ENCODE results near the gene PRKRA. TPM values are rescaled to one million over a fixed set of nuclear protein-coding genes. Genes with fewer than 3 reads are reported as not detected.

PRKRA gene
- total and polyA plus RNA-seq, 2 of the 13 experiments (the other 11 are each of a cell fraction or from before 2014, with no cell fraction given): 53.1 to 74.7 TPM

DNA sequence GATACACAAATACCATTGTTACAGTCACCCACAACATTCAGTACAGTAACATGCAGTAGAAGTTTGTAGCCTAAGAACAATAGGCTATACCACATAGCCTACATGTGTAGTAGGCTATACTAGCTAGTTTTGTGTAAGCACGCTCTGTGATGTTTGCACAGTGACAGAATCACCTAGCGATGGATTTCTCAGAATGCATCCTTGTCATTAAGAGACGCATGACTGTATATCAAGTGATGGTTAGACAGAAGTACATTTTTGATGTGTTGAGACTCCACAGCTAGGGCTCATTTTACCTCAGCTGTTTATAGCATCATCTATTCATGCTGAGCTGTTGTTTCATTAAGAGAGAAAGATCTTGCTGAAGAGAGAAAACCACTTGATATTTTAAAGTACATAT, 48.7 kb upstream of the PRKRA start:
- Histone ChIP-seq H3K9ac (ENCODE audit: insufficient read depth, low read depth, low read length) (no peak overlapping the region), H3K9me3 (ENCODE audit: low read length) (no peaks in the 10 kb centered on the region), H3K27ac (ENCODE audit: extremely low read length, insufficient read depth, low read length) (no peak overlapping the region), H3K36me3 (replicated peaks in 1 of 2; ENCODE audit: control insufficient read depth in 1 of 2, insufficient read depth in 2 of 2, low read length in 2 of 2) (peaks cover 18 to 74% of the 10 kb centered on the region in 2 experiments), H3K4me3 (replicated peaks in 1 of 3; ENCODE audit: insufficient read depth in 1 of 3, low read depth in 2 of 3, low read length in 3 of 3) (no peak overlapping the region), H2AFZ (ENCODE audit: low read length) (no peak overlapping the region), H3K4me1 (ENCODE audit: insufficient read depth, low read length) (no peaks in the 10 kb centered on the region), H3K27me3 (ENCODE audit: control insufficient read depth in 1 of 2, insufficient read depth in 2 of 2, low read length in 2 of 2) (no peaks in the 10 kb centered on the region), H3K79me2 (ENCODE audit: insufficient read depth, low read length) (no peaks in the 10 kb centered on the region), H4K20me1 (ENCODE audit: insufficient read depth, low read length) (no peaks in the 10 kb centered on the region), H3K4me2 (ENCODE audit: low read depth, low read length) (no peak overlapping the region)
- ChIA-PET POLR2A (no interaction called here), CTCF (ENCODE audit: low intra/inter-chr PET ratio, low total read pairs) (no interaction called here)
- ATAC-seq (no peak), DNase-seq (ENCODE audit: low spot score) (no peak), FAIRE-seq (no peak)
- BruUV-seq (replicated peaks): no TSS peak
- TF ChIP-seq TEAD3 (CRISPR knock-in tag; optimal IDR thresholded peaks at IDR 0.05; ENCODE audit: borderline replicate concordance): no peak
- no peak for TF ChIP-seq SATB2 (CRISPR knock-in tag; IDR thresholded peaks at IDR 0.05)
- no peak for TF ChIP-seq ZNF772 (CRISPR knock-in tag; IDR thresholded peaks at IDR 0.05)
- TF ChIP-seq, protein P1, sequence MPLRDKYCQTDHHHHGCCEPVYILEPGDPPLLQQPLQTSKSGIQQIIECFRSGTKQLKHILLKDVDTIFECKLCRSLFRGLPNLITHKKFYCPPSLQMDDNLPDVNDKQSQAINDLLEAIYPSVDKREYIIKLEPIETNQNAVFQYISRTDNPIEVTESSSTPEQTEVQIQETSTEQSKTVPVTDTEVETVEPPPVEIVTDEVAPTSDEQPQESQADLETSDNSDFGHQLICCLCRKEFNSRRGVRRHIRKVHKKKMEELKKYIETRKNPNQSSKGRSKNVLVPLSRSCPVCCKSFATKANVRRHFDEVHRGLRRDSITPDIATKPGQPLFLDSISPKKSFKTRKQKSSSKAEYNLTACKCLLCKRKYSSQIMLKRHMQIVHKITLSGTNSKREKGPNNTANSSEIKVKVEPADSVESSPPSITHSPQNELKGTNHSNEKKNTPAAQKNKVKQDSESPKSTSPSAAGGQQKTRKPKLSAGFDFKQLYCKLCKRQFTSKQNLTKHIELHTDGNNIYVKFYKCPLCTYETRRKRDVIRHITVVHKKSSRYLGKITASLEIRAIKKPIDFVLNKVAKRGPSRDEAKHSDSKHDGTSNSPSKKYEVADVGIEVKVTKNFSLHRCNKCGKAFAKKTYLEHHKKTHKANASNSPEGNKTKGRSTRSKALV (CRISPR knock-in tag; IDR thresholded peaks at IDR 0.05): no peak
- TF ChIP-seq ZNF326 (CRISPR knock-in tag; IDR thresholded peaks at IDR 0.05; ENCODE audit: borderline replicate concordance): no peak
- no peak for TF ChIP-seq FOXA3 (CRISPR knock-in tag; IDR thresholded peaks at IDR 0.05)
- no peak for TF ChIP-seq ZBTB8A (CRISPR knock-in tag; IDR thresholded peaks at IDR 0.05; ENCODE audit: borderline replicate concordance, low read depth)
- 98% methylated on average over 3 of the region's 3 CpGs for WGBS (ENCODE audit: low lambda C conversion rate)
- in situ Hi-C loops (cut with HindIII; ENCODE audit: extremely low pct_ligation_motif_present, low pct_unique_long_range_greater_than_20kb) (no loop called here), intact Hi-C loops (cut with micrococcal nuclease; ENCODE audit: unreplicated experiment) (no loop called here)

DNA sequence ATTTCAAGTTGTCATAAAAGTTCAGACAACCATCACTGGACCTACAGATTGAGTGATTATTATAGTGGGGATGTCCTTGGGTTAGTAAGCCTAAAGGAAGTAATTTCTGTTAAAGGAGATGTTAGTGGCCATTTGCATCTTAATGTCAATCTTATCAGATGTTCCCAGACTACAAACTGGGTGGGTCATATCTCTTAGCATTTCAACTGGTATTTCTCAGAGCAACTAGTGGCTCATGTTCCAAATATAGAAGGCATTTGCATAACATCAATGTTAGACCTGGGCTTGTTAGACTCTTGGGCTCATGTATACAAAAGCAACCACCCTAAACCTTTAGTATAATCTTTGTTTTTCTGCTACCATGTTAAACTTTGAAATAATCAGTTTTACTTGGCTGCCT, 47.2 kb upstream of the PRKRA start:
- ChIA-PET POLR2A (interaction anchor here (1.6 kb wide), 1 partner anchor 47 kb away, joined by 4 read pairs; the partner anchor contains the start of genes PJVK and PRKRA), CTCF (ENCODE audit: low intra/inter-chr PET ratio, low total read pairs) (no interaction called here)
- ATAC-seq: no peak

More for the DNA sequence above, 47.2 kb upstream of the PRKRA start:
- Histone ChIP-seq H3K4me3 (replicated peaks in 1 of 3; ENCODE audit: insufficient read depth in 1 of 3, low read depth in 2 of 3, low read length in 3 of 3) (no peak overlapping the region), H3K79me2 (ENCODE audit: insufficient read depth, low read length) (no peaks in the 10 kb centered on the region), H3K27me3 (ENCODE audit: control insufficient read depth in 1 of 2, insufficient read depth in 2 of 2, low read length in 2 of 2) (no peaks in the 10 kb centered on the region), H2AFZ (ENCODE audit: low read length) (no peak overlapping the region), H3K4me2 (ENCODE audit: low read depth, low read length) (no peak overlapping the region), H3K27ac (ENCODE audit: extremely low read length, insufficient read depth, low read length) (no peak overlapping the region), H3K9me3 (ENCODE audit: low read length) (no peaks in the 10 kb centered on the region), H3K4me1 (ENCODE audit: insufficient read depth, low read length) (no peaks in the 10 kb centered on the region), H3K36me3 (replicated peaks in 1 of 2; ENCODE audit: control insufficient read depth in 1 of 2, insufficient read depth in 2 of 2, low read length in 2 of 2) (peaks cover 25 to 72% of the 10 kb centered on the region in 2 experiments), H3K9ac (ENCODE audit: insufficient read depth, low read depth, low read length) (no peak overlapping the region), H4K20me1 (ENCODE audit: insufficient read depth, low read length) (no peaks in the 10 kb centered on the region)
- in situ Hi-C loops (cut with HindIII; ENCODE audit: extremely low pct_ligation_motif_present, low pct_unique_long_range_greater_than_20kb): no loop called here
- DNase-seq (ENCODE audit: low spot score): no peak
- intact Hi-C loops (cut with micrococcal nuclease; ENCODE audit: unreplicated experiment): no loop called here
- FAIRE-seq: no peak
- TF ChIP-seq HOXA9 (CRISPR knock-in tag; IDR thresholded peaks at IDR 0.05; ENCODE audit: borderline replicate concordance) (no peak), ZNF260 (CRISPR knock-in tag; IDR thresholded peaks at IDR 0.05; ENCODE audit: borderline replicate concordance, low read depth) (no peak), ZSCAN22 (CRISPR knock-in tag; IDR thresholded peaks at IDR 0.05) (no peak), MBD4 (IDR thresholded peaks at IDR 0.05; ENCODE audit: borderline replicate concordance, low read length) (no peak), HOXA3 (CRISPR knock-in tag; IDR thresholded peaks at IDR 0.05) (no peak), MZF1 (CRISPR knock-in tag; IDR thresholded peaks at IDR 0.05; ENCODE audit: borderline replicate concordance) (no peak), ZMYM4 (CRISPR knock-in tag; IDR thresholded peaks at IDR 0.05) (no peak), RFXAP (CRISPR knock-in tag; IDR thresholded peaks at IDR 0.05; ENCODE audit: borderline replicate concordance) (no peak), PRMT3 (CRISPR knock-in tag; IDR thresholded peaks at IDR 0.05; ENCODE audit: borderline replicate concordance, low read depth) (no peak)
- TF ChIP-seq, protein P2, sequence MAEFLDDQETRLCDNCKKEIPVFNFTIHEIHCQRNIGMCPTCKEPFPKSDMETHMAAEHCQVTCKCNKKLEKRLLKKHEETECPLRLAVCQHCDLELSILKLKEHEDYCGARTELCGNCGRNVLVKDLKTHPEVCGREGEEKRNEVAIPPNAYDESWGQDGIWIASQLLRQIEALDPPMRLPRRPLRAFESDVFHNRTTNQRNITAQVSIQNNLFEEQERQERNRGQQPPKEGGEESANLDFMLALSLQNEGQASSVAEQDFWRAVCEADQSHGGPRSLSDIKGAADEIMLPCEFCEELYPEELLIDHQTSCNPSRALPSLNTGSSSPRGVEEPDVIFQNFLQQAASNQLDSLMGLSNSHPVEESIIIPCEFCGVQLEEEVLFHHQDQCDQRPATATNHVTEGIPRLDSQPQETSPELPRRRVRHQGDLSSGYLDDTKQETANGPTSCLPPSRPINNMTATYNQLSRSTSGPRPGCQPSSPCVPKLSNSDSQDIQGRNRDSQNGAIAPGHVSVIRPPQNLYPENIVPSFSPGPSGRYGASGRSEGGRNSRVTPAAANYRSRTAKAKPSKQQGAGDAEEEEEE (CRISPR knock-in tag; IDR thresholded peaks at IDR 0.05; ENCODE audit: borderline replicate concordance): no peak
- BruUV-seq (replicated peaks): no TSS peak
